Fibroblast of lung (primary cell): ENCODE data around the gene NECAB3. TPM values are rescaled to one million over a fixed set of nuclear protein-coding genes. Genes with fewer than 3 reads are reported as not detected.

Experiments used
- DNase-seq, 2 donors: peaks; one replicate each; pipeline versions ENCODE4 v3.0.0 to v3.0.0-alpha.2; 2010; ENCODE audit warnings: low read depth in 2 of 2
- H2AFZ ChIP-seq: 2 replicates; pipeline ENCODE4 v1.5.1; 2012; ENCODE audit warnings: low read length, control low read depth, inconsistent platforms
- H3K27ac ChIP-seq: 2 replicates; pipeline ENCODE4 v1.5.1; 2011; ENCODE audit warnings: low read length, control low read depth; ENCODE audit not compliant: insufficient read depth
- H3K27me3 ChIP-seq: 2 replicates; pipeline ENCODE4 v1.5.1; 2011; ENCODE audit warnings: mild to moderate bottlenecking, low read length; ENCODE audit not compliant: control insufficient read depth, insufficient read depth
- H3K36me3 ChIP-seq: 2 replicates; pipeline ENCODE4 v1.5.1; 2011; ENCODE audit warnings: low read length; ENCODE audit not compliant: control insufficient read depth, insufficient read depth
- H3K4me1 ChIP-seq: 2 replicates; pipeline ENCODE4 v1.5.1; 2011; ENCODE audit warnings: low read length; ENCODE audit not compliant: control insufficient read depth, insufficient read depth; ENCODE audit errors: extremely low read depth
- H3K4me2 ChIP-seq: 2 replicates; pipeline ENCODE4 v1.5.1; 2011; ENCODE audit warnings: low read length, control low read depth; ENCODE audit not compliant: insufficient read depth; ENCODE audit errors: extremely low read depth
- H3K4me3 ChIP-seq, 4 experiments: fragments of 200-600 bp in 1 of 4; sonication (generic) in 1 of 4; replicated peaks in 1 of 4; 2 replicates each; pipeline ENCODE4 v1.5.1; 2011 to 2016; ENCODE audit warnings: low read length in 4 of 4, low read depth in 3 of 4, mild to moderate bottlenecking in 3 of 4, control low read depth in 2 of 4, inconsistent platforms in 1 of 4, mixed read lengths in 1 of 4; ENCODE audit not compliant: insufficient read depth in 1 of 4; ENCODE audit errors: control extremely low read depth in 1 of 4
- H3K79me2 ChIP-seq: 2 replicates; pipeline ENCODE4 v1.5.1; 2012; ENCODE audit warnings: mild to moderate bottlenecking, low read length, inconsistent platforms; ENCODE audit not compliant: control insufficient read depth, insufficient read depth
- H3K9ac ChIP-seq: 2 replicates; pipeline ENCODE4 v1.5.1; 2011; ENCODE audit warnings: mild to moderate bottlenecking, low read length, control low read depth; ENCODE audit not compliant: insufficient read depth
- H3K9me3 ChIP-seq: 2 replicates; pipeline ENCODE4 v1.5.1; 2012; ENCODE audit warnings: low read depth, low read length; ENCODE audit not compliant: control insufficient read depth, insufficient read depth
- H4K20me1 ChIP-seq: 2 replicates; pipeline ENCODE4 v1.5.1; 2011; ENCODE audit warnings: low read length; ENCODE audit not compliant: control insufficient read depth, insufficient read depth; ENCODE audit errors: extremely low read depth
- EZH2 ChIP-seq: IDR thresholded peaks from 2 replicates; pipeline ENCODE4 v1.5.1; 2012; ENCODE audit warnings: low read length, control low read depth, mild to moderate bottlenecking; ENCODE audit errors: missing control alignments
- polyA plus RNA-seq, 2 donors: library from polyadenylated mRNA; depleted of rRNA in 1 of 2; stranded (reverse) in 1 of 2; unstranded in 1 of 2; fragments of >200 nt; gene quantifications; 2 replicates each; pipeline ENCODE4 v1.2.1, GENCODE V29; 2011 to 2012; ENCODE audit warnings: missing spikeins in 1 of 2
- total RNA-seq: library from RNA; depleted of rRNA; stranded (reverse); fragments of >200 nt; gene quantifications from 2 replicates; pipeline ENCODE4 v1.2.1, GENCODE V29; 2014
- TF ChIP-seq, protein P1 (sequence below), 2 donors: IDR thresholded peaks in 1 of 2; conservative IDR thresholded peaks in 1 of 2; 1 replicate in 1 of 2; 2 replicates in 1 of 2; pipeline ENCODE4 v1.5.1; 2011 to 2012; ENCODE audit warnings: low read length in 2 of 2, control low read depth in 1 of 2, inconsistent platforms in 1 of 2, low read depth in 1 of 2, mild to moderate bottlenecking in 1 of 2

NECAB3 gene
- total and polyA plus RNA-seq, 2 donors (not counting 1 experiment from before 2014, with no cell fraction given) = 5.1 to 20.5 TPM

DNA sequence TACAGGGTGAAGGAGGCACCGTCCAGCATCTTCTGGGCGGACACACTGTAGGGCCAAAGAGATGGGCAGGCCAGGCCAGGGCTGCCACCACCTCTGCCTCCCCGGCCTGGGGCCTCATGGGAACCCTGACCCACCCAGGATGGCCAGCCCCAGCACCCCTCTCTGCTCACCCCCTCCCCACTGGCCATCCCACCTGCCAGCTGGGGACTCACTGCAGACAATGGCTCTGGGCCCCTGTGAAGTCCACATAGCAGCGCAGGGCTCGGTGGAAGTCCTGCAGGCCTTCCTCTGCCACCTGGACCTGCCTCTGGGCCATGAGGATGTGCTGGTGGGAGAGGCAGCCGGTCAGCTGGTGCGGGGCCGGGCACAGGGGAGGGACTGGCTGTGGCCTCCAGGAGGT lies 15.7 kb downstream of the NECAB3 start:
- Histone ChIP-seq H3K36me3 (peaks cover 4% of the 10 kb centered on the region), H4K20me1 (no peaks in the 10 kb centered on the region), H3K27me3 (no peaks in the 10 kb centered on the region), H3K4me2 (no peak overlapping the region), H3K4me1 (peaks cover 3% of the 10 kb centered on the region), H3K79me2 (no peaks in the 10 kb centered on the region), H3K27ac (no peak overlapping the region), H3K9ac (no peak overlapping the region), H2AFZ (no peak overlapping the region), H3K9me3 (no peaks in the 10 kb centered on the region), H3K4me3 (no peak overlapping the region)
- TF ChIP-seq, protein P1, sequence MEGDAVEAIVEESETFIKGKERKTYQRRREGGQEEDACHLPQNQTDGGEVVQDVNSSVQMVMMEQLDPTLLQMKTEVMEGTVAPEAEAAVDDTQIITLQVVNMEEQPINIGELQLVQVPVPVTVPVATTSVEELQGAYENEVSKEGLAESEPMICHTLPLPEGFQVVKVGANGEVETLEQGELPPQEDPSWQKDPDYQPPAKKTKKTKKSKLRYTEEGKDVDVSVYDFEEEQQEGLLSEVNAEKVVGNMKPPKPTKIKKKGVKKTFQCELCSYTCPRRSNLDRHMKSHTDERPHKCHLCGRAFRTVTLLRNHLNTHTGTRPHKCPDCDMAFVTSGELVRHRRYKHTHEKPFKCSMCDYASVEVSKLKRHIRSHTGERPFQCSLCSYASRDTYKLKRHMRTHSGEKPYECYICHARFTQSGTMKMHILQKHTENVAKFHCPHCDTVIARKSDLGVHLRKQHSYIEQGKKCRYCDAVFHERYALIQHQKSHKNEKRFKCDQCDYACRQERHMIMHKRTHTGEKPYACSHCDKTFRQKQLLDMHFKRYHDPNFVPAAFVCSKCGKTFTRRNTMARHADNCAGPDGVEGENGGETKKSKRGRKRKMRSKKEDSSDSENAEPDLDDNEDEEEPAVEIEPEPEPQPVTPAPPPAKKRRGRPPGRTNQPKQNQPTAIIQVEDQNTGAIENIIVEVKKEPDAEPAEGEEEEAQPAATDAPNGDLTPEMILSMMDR (conservative IDR thresholded peaks at IDR 0.05 in 1 of 2, IDR thresholded peaks at IDR 0.05 in 1 of 2; ENCODE audit: low read depth in 1 of 2, low read length in 2 of 2) = no peak
- no peak for TF ChIP-seq EZH2
- DNase-seq = no peak

DNA sequence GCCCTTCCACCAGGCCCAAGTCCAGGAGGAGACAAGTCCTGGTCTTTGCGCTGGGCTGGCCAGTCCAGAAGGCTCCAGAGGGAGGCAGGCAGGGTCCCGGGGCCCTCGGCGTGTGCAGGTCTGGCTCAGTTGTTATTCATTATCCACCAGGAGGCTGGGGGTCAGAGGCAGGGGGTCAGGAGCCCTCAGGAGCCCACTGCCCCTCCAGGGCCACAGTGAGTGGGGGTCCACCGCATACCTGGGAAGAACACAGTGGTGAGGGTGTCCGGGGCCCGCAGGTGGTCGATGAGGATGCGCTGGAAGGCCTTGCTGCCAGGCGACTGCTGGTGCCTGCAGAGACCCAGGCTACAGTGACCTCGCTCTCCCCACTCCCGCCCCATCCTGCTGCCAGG lies 16.5 kb downstream of the NECAB3 start:
- Histone ChIP-seq H3K4me2 (no peak overlapping the region), H3K79me2 (no peaks in the 10 kb centered on the region), H3K9me3 (no peaks in the 10 kb centered on the region), H2AFZ (no peak overlapping the region), H3K27me3 (no peaks in the 10 kb centered on the region), H3K4me1 (no peaks in the 10 kb centered on the region), H3K4me3 (no peak overlapping the region), H3K36me3 (peaks cover 4% of the 10 kb centered on the region), H3K27ac (no peak overlapping the region), H3K9ac (no peak overlapping the region), H4K20me1 (no peaks in the 10 kb centered on the region)
- TF ChIP-seq EZH2 = no peak
- TF ChIP-seq, protein P1 (conservative IDR thresholded peaks at IDR 0.05 in 1 of 2, IDR thresholded peaks at IDR 0.05 in 1 of 2; ENCODE audit: low read depth in 1 of 2, low read length in 2 of 2) = no peak
- DNase-seq = no peak

DNA sequence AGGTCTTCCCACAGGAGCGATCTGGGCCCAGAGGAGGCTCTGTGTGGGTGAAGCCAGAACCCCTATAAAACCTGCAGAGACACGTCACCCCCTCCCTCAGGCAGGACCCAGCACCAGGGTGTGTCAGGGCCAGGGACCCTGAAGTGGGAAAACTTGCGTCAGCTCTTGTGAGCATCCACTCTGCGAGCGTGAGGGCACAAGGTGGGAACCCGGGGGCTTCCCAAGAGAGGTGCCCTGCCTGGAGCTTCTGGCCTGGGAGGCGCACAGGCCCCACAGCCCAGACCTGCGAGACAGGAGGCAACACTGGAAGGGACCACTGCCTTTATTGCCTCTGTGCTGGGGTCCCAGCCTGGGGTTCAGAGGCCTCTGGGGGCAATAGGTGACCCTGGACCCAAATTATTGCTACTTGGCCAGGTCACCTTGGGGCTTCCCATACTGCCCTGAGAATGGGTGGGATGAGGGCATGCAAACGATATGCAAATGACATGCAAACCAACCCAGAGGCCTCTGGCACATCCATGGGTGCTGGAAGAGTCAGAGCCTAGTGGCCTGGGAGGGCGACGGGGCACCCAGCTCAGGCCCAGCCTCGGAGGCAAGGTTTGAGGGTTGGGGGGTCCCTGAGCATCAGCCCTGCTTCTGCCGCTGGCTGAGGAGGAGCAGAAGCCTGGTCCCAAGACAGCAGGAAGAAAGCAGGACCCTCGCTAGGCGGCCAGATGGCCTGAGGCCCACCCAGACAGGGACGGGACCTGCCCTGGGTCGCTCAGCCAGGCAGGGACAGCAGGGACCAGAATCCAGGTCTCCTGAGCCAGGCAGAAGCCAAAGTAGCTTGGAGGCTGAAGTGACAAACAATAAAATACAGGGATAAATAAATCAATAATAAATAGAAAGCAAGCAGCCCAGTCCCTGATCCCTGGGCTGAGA lies 17.2 kb downstream of the NECAB3 start:
- no peaks in the 10 kb centered on the region for H3K79me2 ChIP-seq
- no peak for DNase-seq
- H3K9ac ChIP-seq = no peak overlapping the region
- no peak overlapping the region for H3K4me3 ChIP-seq
- H3K27me3 ChIP-seq = no peaks in the 10 kb centered on the region
- no peak overlapping the region for H3K27ac ChIP-seq
- no peak overlapping the region for H2AFZ ChIP-seq
- H3K4me2 ChIP-seq = no peak overlapping the region
- no peaks in the 10 kb centered on the region for H4K20me1 ChIP-seq
- no peaks in the 10 kb centered on the region for H3K9me3 ChIP-seq
- no peak for TF ChIP-seq EZH2
- TF ChIP-seq, protein P1 (conservative IDR thresholded peaks at IDR 0.05 in 1 of 2, IDR thresholded peaks at IDR 0.05 in 1 of 2; ENCODE audit: low read depth in 1 of 2, low read length in 2 of 2) = no peak
- H3K4me1 ChIP-seq = no peaks in the 10 kb centered on the region
- H3K36me3 ChIP-seq = peaks cover 4% of the 10 kb centered on the region
